Stromal cell of bone marrow (primary cell): ENCODE data around the gene POLRMT.

Experiments
- DNase-seq: peaks from one replicate; pipeline ENCODE4 v3.0.0-alpha.2; 2012; ENCODE audit warnings: low read depth

Gene POLRMT

GRCh38 chr19:579111-579841 lies 54.1 kb downstream of the POLRMT start:
- DNase-seq, result no peak

- DNase-seq, result no peak
Observed at GRCh38 chr19:577439-578392, 55.6 kb downstream of the POLRMT start.

DNA sequence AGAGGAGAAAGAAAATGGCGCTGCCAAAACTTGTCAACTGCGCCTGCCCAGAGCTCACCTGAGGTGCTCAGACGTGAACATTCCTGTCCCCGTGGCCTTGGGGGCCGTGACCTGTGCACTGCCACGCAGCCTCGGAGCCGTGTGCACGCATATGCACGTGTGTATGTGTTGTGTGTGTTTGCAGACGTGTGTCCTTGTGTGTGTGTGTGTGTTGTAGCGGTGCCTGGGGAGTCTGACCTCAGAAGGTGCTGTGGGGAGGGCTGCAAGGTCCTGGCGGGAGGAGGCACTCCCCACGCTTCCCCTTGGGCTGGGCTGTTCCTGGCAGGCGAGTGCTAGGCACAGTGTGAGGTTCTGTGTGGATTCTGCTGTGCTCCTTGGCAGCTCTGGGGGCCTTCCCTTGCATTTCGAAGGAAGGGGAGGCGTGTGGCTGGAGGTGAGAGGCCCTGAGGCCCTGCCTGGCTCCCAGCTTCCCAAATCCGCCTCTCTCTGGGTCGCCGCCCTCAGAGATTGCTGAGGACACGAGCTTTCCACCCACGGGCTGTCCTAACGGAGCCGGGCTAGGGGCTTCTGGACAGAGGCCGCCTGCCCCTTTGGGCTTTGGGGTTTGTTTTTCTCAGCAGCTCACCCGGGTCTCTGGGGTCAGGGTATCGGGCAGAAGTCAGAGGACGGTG lies 56.4 kb downstream of the POLRMT start:
- DNase-seq, result no peak

GRCh38 chr19:575527-576506 lies 57.5 kb downstream of the POLRMT start:
- no peak for DNase-seq

DNA sequence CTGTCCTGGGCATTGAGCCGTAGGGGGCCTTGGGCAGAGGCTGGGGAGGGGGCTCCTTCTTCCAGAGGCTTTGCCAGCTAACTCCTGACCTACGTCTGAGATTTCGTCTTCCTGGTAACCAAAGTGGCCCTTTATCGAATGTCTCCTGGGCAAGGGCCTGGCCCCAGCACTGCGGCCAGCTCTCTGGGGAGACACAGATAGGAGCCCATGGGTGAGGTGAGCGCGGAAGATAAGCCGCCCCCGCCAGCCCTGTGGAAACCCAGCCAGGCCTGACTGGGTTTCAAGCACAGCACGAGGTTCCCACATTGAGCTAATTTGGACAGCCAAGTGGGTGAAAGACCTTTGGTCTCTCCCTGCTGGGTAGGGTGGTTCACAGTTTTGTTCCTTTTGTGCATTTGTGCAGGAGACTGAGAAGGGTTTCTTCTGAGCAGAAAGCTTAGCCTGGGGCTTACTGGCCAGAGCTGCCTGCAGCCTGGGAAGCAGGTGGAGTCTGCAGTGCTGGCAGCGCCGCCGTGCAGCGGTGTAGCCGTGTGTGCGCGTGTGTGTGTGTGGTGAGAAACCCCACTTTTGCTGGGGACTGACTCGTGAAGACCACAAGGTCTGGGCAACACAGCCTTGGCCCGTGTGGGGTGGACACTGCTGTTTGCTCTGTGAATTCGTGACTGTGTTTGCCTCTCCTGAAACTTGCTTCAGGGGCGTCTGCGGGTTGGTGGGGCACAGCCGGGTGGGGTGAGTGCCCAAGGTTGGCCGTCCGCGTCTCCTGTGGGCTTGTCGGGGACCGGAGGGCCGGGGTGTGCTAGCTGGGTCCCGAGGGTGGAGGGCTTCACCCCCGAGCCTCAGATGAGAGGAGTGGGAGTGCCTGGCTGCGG lies 58.4 kb downstream of the POLRMT start:
- no peak for DNase-seq

DNA sequence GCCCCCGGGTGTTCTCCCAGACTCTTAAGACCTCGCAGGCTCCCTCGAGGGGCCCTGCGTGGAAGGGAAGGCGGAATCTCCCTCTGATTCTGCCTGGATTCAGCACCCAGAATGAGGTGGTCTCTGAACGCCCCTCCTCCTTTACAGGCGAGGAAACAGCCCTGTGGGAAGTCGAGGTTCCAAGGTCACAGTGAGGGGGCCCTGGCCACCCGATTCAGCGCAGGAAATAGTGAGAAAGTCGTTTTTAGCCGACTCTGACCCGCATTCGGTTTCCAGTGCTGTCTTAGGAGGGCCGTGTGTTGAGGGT lies 59.9 kb downstream of the POLRMT start:
- DNase-seq, result no peak

DNA sequence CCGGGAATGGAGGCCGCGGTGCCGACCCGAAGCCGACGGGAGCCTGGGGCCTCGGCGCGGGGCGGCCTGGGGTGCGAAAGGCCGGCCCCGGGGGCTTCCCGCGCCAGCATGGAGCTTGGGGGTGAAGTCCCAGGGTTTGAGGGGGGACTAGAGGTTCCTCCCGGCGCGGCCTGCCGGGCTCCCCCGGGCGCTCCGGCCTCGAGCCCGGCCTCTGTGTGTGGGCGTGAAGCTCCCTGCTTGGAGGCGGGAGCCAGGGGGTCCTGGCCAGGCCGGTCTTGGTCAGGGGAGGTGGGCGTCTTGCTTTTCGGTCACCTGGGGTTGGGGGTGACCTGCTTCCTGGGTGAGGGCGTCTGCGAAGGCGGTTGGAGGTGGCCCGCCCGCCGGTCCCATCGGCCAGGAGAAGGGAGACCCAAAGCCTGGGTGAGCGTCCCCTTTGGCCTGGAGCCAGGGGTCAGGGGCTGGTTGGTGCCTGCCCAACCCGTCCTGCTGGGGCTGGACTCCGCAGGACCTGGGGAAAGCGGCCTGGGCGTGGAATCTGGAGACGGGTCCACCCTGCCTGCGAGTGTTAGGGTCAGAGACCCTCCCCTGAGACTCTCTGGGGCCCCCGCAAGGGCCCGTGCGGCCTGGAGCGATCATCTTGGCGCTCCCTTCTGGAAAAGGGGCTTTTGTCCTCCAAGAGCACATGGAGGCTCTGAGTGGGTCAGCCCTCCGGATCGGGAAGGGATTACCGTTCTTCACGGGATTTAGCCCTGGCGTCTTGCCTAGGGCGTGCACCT lies 60.4 kb downstream of the POLRMT start:
- DNase-seq, result no peak

- DNase-seq, result peak; percentile 92
Observed at GRCh38 chr19:572140-572742, 61.1 kb downstream of the POLRMT start, which contains the start of gene BSG. Gene BSG, plus strand, starts transcription at chr19:572596. Its CDS starts 39 bp downstream, at chr19:572635.

DNA sequence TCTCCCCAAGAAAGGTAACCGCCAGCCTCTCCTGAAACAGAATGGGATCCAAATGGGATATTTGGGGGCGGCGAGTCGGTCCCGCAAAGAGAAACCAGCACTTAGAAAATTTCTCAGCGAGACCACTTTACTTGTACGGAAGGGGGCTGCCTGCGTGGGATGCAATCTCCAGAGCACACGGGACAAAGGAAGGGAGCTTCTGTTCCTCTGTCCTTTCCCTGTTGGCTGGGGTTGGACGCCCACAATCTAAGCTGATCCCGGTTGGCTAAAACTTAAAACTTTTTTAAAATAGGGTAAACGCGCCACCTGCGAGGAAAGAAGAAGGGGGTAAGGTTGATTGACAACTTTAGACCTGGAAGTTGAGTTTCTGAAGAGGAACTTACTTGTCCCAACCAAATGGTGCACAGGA lies 61.8 kb downstream of the POLRMT start:
- DNase-seq, result no peak

DNA sequence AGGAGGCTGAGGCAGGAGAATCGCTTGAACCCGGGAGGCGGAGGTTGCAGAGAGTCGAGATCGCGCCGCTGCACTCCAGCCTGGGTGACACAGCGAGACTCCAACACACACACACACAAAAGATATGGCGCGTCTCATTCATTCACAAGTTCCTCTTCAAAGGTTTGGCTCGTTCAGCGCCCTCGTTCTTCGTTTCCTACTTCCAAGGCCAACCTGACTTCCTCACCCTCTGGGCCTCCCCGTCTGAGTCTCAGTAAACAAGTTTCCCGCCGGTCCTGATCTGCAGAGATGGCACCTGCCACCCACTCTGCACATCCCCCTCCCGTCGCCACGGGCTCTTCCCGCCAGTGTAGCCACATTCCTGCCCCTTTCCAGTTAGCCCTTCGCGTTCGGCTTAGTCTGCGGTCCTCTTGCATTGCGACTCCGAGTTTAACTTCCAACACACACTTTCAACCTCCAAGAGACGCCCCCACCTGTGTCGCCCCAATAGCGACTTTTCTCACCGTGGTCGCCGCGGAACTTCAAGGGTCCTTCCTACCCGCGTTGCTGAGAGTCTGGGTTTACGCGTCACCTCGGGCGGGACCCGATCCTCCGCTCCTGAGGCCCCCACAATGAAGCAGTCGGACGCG lies 62.3 kb downstream of the POLRMT start:
- no peak for DNase-seq

DNA sequence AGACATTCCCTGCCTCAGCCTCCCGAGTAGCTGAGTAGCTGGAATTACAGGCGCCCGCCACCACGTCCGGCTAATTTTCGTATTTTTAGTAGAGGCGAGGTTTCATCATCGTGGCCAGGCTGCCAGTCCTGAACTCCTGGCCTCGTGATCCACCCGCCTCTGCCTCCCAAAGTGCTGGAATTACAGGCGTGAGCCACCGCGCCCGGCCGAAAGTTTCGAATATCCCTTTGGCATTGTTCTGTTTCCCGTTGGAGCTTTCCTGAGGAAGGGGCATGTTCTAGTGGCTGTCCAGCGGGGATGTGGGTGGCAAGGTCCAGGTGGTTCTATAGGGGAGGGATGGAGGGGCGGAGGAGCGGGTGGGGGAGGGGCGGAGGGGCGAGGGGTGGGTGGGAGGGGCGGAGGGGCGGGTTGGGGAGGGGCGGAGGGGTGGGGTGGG lies 63.1 kb downstream of the POLRMT start:
- no peak for DNase-seq

GRCh38 chr19:567296-567900 lies 65.9 kb downstream of the POLRMT start:
- DNase-seq, result no peak
